ENCODE results near the gene MTX2.
"Not testable (repeated sequence)": the region's sequence is repeated elsewhere in the genome, so short reads cannot be mapped to it uniquely, and the experiment has no call there.

MTX2 gene

DNA sequence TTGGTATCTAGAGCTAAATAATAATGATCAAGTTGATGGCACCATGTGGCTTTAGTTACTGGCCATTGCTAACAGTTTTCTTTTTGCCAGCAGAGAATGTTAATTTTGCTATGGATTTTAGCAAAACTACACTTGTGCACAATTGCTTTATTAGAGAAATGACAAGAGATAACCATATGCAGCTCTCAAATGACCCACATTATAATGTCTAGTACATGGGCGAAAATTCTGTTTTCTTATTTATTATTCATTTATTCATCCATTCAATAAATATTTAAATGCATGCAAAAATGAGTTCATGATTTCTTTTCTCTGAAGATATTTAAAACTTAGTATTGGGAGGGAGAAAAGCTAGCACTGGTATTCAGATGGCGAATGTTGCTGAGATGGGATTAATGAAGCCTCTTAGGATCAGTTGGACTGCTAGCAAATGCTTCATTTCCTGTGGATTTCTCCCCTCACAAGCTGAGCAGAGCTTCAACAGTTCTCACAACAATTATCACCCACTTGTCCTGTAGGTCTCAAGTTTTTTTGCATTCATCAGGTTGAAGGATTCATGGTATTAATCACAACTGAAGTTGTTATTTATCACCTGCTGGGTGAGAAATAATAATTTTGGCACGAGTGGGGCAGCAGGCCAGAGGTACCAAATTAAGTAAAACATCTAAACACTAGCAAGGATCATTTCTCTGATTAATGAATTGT lies 95.2 kb downstream of the MTX2 start:
- H3K4me3 ChIP-seq (ENCODE audit: low read length), result no peak overlapping the region
- TF ChIP-seq, protein P1, sequence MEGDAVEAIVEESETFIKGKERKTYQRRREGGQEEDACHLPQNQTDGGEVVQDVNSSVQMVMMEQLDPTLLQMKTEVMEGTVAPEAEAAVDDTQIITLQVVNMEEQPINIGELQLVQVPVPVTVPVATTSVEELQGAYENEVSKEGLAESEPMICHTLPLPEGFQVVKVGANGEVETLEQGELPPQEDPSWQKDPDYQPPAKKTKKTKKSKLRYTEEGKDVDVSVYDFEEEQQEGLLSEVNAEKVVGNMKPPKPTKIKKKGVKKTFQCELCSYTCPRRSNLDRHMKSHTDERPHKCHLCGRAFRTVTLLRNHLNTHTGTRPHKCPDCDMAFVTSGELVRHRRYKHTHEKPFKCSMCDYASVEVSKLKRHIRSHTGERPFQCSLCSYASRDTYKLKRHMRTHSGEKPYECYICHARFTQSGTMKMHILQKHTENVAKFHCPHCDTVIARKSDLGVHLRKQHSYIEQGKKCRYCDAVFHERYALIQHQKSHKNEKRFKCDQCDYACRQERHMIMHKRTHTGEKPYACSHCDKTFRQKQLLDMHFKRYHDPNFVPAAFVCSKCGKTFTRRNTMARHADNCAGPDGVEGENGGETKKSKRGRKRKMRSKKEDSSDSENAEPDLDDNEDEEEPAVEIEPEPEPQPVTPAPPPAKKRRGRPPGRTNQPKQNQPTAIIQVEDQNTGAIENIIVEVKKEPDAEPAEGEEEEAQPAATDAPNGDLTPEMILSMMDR (IDR thresholded peaks at IDR 0.05; ENCODE audit: insufficient read depth, low read depth, low read length, missing control alignments), result no peak
- DNase-seq (ENCODE audit: low read depth), result no peak

DNA sequence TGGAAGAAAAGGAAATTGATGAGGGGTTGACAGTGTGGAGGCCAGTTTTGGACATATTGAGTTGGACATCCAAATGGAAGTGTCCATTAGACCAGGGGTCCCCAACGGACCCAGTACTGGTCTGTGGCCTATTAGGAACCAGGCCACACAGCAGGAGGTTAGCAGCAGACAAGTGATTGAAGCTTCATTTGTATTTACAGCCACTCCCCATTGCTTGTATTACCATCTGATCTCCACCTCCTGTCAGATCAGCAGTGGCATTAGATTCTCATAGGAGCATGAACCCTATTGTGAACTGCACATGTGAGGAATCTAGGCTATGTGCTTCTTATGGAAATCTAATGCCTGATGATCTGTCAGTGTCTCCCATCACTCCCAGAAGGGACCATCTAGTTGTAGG lies 99.1 kb downstream of the MTX2 start:
- TF ChIP-seq, protein P1 (IDR thresholded peaks at IDR 0.05; ENCODE audit: insufficient read depth, low read depth, low read length, missing control alignments), result no peak
- DNase-seq (ENCODE audit: low read depth), result no peak
- no peak overlapping the region for H3K4me3 ChIP-seq (ENCODE audit: low read length)

DNA sequence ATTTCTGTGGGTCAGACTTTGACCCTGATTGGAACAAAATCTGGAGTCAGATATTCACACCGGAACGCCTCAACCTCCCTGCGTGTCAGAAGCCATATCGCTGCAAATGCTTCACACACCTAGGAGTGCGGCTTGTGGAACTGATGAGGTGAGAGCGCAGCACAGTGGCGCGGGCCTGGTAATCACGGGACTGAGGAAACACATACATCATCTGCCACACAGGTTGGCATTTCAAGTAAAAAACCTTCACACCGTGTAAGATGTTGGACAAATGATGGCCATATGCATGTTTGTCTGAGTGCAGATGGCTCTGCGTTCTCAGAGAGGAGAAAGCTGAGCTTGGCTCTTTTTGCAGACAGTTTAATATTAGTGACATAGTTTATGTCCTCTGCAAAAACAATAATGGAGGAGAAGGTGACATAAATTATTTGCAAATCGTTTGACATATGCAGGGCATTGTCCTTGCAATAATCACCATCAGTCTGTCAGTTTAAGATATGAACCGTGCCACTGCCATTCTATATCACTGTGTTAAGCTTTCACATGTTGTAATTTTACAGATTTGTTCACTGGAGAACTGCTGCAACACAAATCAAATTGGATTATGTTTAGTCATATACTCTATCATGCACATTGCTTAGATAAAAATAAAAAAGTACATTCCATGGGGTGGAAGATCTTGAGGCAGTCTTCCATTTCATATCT lies 101.4 kb downstream of the MTX2 start:
- H3K4me3 ChIP-seq (ENCODE audit: low read length), result no peak overlapping the region
- TF ChIP-seq, protein P1 (IDR thresholded peaks at IDR 0.05; ENCODE audit: insufficient read depth, low read depth, low read length, missing control alignments), result no peak
- no peak for DNase-seq (ENCODE audit: low read depth)

DNA sequence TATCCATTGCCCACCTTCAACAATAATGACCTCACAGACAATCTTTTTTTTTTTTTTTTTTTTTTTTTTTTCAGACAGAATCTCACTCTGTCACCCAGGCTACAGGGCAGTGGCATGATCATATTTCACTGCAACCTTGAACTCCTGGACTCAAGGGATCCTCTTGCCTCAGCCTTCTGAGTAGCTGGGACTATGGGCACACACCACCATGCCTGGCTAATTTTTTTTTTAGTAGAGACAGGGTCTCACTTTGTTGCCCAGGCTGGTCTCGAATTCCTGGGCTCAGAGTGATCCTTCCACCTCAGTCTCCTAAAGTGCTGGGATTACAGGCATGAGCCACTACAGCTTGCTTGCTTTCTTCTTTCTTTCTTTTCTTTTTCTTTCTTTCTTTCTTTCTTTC lies 103.9 kb downstream of the MTX2 start:
- not testable (repeated sequence) for DNase-seq (ENCODE audit: low read depth); H3K4me3 ChIP-seq (ENCODE audit: low read length)

DNA sequence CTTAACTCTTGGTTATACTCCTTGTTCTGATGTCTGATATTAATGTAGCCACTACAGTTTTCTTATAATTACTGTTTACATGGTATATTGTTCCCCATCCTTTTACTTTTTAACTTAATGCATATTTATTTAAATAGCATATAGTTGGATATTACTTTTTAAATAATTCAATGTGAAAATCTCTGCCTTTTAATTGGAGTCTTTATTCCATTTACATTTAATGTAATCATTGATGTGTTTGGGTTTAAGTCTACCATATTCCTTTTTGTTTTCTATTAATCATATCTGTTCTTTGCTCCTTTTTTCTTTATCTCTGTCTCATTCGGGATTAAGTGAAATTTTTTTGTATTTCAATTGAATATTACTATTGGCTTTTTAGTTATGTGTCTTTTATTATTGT lies 109.1 kb downstream of the MTX2 start:
- no peak overlapping the region for H3K4me3 ChIP-seq (ENCODE audit: low read length)
- TF ChIP-seq, protein P1 (IDR thresholded peaks at IDR 0.05; ENCODE audit: insufficient read depth, low read depth, low read length, missing control alignments), result no peak
- DNase-seq (ENCODE audit: low read depth), result no peak

DNA sequence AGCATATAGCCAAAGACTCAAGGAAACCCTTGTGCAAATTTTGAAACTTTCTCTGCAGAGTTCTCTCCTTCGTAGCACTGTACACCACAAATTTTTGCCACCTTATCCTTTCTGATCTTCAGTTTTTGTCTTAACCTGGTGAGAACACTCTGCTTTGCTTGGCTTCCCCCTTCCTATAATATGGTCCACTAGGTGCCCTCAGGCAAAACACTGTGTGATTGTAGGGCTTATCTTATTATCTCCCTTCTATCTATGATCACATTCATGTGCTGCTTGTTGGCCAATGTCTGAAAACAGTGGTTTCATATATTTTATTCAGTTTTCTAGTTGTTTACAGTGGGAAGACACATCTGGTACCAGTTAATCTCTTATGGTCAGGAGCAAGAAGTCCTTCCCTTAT lies 111.1 kb downstream of the MTX2 start:
- no peak for DNase-seq (ENCODE audit: low read depth)
- TF ChIP-seq, protein P1 (IDR thresholded peaks at IDR 0.05; ENCODE audit: insufficient read depth, low read depth, low read length, missing control alignments), result no peak
- no peak overlapping the region for H3K4me3 ChIP-seq (ENCODE audit: low read length)

DNA sequence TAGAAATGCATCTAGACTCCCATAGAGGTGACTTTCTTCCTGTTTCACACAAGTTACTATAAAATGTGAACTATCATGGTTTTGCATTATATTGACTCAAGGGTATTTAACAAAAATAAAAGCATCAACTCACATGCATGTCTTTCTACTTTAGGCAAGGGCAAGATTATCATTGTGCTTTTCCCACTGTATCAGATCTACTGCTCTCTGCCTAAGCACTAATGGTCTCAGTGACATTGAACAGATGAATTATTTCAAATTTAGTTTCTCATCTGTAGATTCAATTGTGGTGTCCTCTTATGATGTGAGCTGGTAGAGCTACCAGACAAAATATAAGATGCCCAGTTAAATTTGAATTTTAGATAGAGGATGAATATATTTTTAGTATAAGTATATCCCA lies 113.9 kb downstream of the MTX2 start:
- DNase-seq (ENCODE audit: low read depth), result no peak
- TF ChIP-seq, protein P1 (IDR thresholded peaks at IDR 0.05; ENCODE audit: insufficient read depth, low read depth, low read length, missing control alignments), result no peak
- no peak overlapping the region for H3K4me3 ChIP-seq (ENCODE audit: low read length)
